Measurements from ENCODE around the gene ZNF14. TPM values are rescaled to one million over a fixed set of nuclear protein-coding genes. Genes with fewer than 3 reads are reported as not detected.

The ZNF14 gene
- total and polyA plus RNA-seq, 2 of the 13 experiments (the other 11 are each of a cell fraction or from before 2014, with no cell fraction given), result 1.9 to 6.2 TPM

DNA sequence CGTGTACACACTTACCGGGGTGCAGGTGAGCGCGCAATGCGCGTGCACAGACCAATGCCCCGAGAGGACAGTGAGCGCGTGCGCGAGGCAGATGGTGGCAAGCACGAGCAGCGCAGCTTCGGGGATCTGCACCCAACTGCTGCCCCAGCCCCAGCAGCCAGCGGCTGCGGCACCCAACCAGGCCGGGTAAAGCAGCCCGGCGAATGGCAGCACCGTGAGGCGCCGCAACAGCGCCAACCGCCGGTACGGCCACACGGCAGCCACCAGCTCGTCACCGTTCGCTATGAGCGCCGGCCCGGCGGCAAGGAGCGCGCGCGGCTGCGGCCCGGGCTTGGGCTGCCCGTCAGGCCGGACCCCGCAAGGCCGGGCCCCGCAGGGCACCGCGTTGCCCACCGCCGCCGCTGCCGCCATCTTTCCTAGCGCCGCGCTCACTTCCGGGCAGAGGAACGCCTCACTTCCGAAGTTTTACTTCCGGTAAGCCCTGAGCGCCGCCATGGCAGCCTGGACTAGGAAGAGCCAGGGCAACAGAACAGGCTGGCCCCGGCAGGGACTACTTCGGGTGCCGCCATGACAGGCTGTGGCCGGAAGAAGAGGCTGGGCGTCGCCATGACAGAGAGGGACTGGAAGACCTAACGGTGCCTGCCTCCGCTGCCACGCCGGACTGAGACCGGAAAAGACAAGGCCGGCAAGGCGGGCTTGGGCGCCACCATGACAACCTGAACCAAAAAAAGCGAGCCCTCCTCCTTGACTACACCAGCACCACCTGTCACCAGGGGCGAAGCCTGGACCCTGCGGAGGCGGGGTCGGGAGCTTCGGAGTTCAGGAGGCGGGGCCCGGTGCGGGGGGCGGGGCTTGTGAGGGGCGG, 69.4 kb downstream of the ZNF14 start, which contains the start of gene ATP13A1 (continued):
- TF ChIP-seq THAP11 (CRISPR knock-in tag; IDR thresholded peaks at IDR 0.05) (peak; percentile 92), ZNF777 (CRISPR knock-in tag; IDR thresholded peaks at IDR 0.05) (peak; percentile 49), CBX5 (CRISPR knock-in tag; IDR thresholded peaks at IDR 0.05; ENCODE audit: borderline replicate concordance) (no peak), MAFK (conservative IDR thresholded peaks at IDR 0.05 in 1 of 2, IDR thresholded peaks at IDR 0.05 in 1 of 2; ENCODE audit: low read length in 2 of 2) (no peak), ZNF160 (CRISPR knock-in tag; IDR thresholded peaks at IDR 0.05) (0 out of 2 replicates have a peak, but pooled peaks have one; percentile 21), ZNF225 (CRISPR knock-in tag; IDR thresholded peaks at IDR 0.05) (peak; percentile 3), ISL2 (CRISPR knock-in tag; IDR thresholded peaks at IDR 0.05) (peak; percentile 20; the same call in 1 of the 2 replicates), GATAD1 (CRISPR knock-in tag; IDR thresholded peaks at IDR 0.05) (peak; percentile 88), POLR2AphosphoS5 (IDR thresholded peaks at IDR 0.05; ENCODE audit: low read depth, low read length) (peak; percentile 71), SMAD3 (CRISPR knock-in tag; IDR thresholded peaks at IDR 0.05) (peak; percentile 34; the same call in 1 of the 2 replicates), FOXA1 (IDR thresholded peaks at IDR 0.05) (no peak), FOXA1 (CRISPR knock-in tag; IDR thresholded peaks at IDR 0.05) (0 out of 2 replicates have a peak, but pooled peaks have one; percentile 14), HCFC1 (IDR thresholded peaks at IDR 0.05; ENCODE audit: low read depth, low read length) (peak; percentile 76)
- TF ChIP-seq, protein P1, sequence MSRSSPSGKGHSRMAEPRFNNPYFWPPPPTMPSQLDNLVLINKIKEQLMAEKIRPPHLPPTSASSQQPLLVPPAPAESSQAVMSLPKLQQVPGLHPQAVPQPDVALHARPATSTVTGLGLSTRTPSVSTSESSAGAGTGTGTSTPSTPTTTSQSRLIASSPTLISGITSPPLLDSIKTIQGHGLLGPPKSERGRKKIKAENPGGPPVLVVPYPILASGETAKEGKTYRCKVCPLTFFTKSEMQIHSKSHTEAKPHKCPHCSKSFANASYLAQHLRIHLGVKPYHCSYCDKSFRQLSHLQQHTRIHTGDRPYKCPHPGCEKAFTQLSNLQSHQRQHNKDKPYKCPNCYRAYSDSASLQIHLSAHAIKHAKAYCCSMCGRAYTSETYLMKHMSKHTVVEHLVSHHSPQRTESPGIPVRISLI (CRISPR knock-in tag; IDR thresholded peaks at IDR 0.05; ENCODE audit: borderline replicate concordance), result peak; percentile 68; the same call in 1 of the 2 replicates
- TF ChIP-seq, protein P2, sequence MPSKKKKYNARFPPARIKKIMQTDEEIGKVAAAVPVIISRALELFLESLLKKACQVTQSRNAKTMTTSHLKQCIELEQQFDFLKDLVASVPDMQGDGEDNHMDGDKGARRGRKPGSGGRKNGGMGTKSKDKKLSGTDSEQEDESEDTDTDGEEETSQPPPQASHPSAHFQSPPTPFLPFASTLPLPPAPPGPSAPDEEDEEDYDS (CRISPR knock-in tag; IDR thresholded peaks at IDR 0.05), result peak; percentile 47; the same call in 1 of the 2 replicates
- TF ChIP-seq, protein P3, sequence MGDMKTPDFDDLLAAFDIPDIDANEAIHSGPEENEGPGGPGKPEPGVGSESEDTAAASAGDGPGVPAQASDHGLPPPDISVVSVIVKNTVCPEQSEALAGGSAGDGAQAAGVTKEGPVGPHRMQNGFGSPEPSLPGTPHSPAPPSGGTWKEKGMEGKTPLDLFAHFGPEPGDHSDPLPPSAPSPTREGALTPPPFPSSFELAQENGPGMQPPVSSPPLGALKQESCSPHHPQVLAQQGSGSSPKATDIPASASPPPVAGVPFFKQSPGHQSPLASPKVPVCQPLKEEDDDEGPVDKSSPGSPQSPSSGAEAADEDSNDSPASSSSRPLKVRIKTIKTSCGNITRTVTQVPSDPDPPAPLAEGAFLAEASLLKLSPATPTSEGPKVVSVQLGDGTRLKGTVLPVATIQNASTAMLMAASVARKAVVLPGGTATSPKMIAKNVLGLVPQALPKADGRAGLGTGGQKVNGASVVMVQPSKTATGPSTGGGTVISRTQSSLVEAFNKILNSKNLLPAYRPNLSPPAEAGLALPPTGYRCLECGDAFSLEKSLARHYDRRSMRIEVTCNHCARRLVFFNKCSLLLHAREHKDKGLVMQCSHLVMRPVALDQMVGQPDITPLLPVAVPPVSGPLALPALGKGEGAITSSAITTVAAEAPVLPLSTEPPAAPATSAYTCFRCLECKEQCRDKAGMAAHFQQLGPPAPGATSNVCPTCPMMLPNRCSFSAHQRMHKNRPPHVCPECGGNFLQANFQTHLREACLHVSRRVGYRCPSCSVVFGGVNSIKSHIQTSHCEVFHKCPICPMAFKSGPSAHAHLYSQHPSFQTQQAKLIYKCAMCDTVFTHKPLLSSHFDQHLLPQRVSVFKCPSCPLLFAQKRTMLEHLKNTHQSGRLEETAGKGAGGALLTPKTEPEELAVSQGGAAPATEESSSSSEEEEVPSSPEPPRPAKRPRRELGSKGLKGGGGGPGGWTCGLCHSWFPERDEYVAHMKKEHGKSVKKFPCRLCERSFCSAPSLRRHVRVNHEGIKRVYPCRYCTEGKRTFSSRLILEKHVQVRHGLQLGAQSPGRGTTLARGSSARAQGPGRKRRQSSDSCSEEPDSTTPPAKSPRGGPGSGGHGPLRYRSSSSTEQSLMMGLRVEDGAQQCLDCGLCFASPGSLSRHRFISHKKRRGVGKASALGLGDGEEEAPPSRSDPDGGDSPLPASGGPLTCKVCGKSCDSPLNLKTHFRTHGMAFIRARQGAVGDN (CRISPR knock-in tag; IDR thresholded peaks at IDR 0.05), result peak; percentile 73
- TF ChIP-seq, protein P4, sequence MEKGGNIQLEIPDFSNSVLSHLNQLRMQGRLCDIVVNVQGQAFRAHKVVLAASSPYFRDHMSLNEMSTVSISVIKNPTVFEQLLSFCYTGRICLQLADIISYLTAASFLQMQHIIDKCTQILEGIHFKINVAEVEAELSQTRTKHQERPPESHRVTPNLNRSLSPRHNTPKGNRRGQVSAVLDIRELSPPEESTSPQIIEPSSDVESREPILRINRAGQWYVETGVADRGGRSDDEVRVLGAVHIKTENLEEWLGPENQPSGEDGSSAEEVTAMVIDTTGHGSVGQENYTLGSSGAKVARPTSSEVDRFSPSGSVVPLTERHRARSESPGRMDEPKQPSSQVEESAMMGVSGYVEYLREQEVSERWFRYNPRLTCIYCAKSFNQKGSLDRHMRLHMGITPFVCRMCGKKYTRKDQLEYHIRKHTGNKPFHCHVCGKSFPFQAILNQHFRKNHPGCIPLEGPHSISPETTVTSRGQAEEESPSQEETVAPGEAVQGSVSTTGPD (CRISPR knock-in tag; IDR thresholded peaks at IDR 0.05), result peak; percentile 55; the same call in 1 of the 2 replicates
- TF ChIP-seq, protein P5, sequence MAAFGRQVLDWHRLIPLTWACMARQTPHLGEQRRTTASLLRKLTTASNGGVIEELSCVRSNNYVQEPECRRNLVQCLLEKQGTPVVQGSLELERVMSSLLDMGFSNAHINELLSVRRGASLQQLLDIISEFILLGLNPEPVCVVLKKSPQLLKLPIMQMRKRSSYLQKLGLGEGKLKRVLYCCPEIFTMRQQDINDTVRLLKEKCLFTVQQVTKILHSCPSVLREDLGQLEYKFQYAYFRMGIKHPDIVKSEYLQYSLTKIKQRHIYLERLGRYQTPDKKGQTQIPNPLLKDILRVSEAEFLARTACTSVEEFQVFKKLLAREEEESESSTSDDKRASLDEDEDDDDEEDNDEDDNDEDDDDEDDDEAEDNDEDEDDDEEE (CRISPR knock-in tag; IDR thresholded peaks at IDR 0.05), result no peak
